IPS-15b (cell line): ENCODE data around the gene KLK1.

Source experiments
- H3K27me3 ChIP-seq: one replicate; pipeline ENCODE4 v1.6.1; 2013; ENCODE audit warnings: low read length; ENCODE audit not compliant: control insufficient read depth, insufficient read depth
- H3K36me3 ChIP-seq: one replicate; pipeline ENCODE4 v1.6.1; 2013; ENCODE audit warnings: low read length; ENCODE audit not compliant: control insufficient read depth, insufficient read depth
- H3K4me1 ChIP-seq: one replicate; pipeline ENCODE4 v1.6.1; 2013; ENCODE audit warnings: mild to moderate bottlenecking, low read length; ENCODE audit not compliant: control insufficient read depth, insufficient read depth
- H3K4me3 ChIP-seq: one replicate; pipeline ENCODE4 v1.5.1; 2013; ENCODE audit warnings: low read depth, low read length
- H3K9ac ChIP-seq: one replicate; pipeline ENCODE4 v1.6.1; 2013; ENCODE audit warnings: low read depth, mild to moderate bottlenecking, low read length
- H3K9me3 ChIP-seq: one replicate; pipeline ENCODE4 v1.6.1; 2013; ENCODE audit warnings: mild to moderate bottlenecking, low read length; ENCODE audit not compliant: control insufficient read depth, insufficient read depth

KLK1 gene

GRCh38 chr19:50850738-50851137, 27.2 kb upstream of the KLK1 start:
- Histone ChIP-seq H3K27me3 (peaks cover 52% of the 10 kb centered on the region), H3K4me3 (no peak overlapping the region), H3K9me3 (no peaks in the 10 kb centered on the region), H3K9ac (no peak overlapping the region), H3K36me3 (no peaks in the 10 kb centered on the region), H3K4me1 (no peaks in the 10 kb centered on the region)

- peaks cover 5% of the 10 kb centered on the region for H3K4me1 ChIP-seq
- H3K4me3 ChIP-seq = peak overlapping the region; percentile 16
- no peaks in the 10 kb centered on the region for H3K9me3 ChIP-seq
- H3K36me3 ChIP-seq = no peaks in the 10 kb centered on the region
- H3K27me3 ChIP-seq = peaks cover 69% of the 10 kb centered on the region
- no peak overlapping the region for H3K9ac ChIP-seq
These were observed 20.8 kb upstream of the KLK1 start for GRCh38 chr19:50844296-50844935.

- no peaks in the 10 kb centered on the region for H3K9me3 ChIP-seq
- no peaks in the 10 kb centered on the region for H3K36me3 ChIP-seq
- no peak overlapping the region for H3K9ac ChIP-seq
- H3K4me3 ChIP-seq = peak overlapping the region; percentile 16
- H3K27me3 ChIP-seq = peaks cover 66% of the 10 kb centered on the region
- H3K4me1 ChIP-seq = peaks cover 5% of the 10 kb centered on the region
These were observed 20.2 kb upstream of the KLK1 start for GRCh38 chr19:50843701-50844221.

DNA sequence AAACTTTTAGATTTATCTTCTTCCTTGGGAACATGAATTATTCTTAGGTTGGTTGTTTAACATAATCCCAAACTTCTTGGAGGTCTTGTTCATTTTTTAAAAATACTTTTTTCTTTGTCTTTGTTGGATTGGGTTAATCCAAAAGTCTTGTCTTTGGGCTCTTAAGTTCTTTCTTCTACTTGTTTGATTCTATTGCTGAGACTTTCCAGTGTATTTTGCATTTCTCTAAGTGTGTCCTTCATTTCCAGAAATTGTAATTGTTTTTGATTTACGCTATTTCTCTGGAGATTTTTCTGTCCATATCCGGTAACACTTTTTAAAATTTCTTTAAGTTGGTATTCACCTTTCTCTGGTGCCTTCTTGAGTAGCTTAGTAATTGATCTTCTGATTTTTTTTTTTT, 19.6 kb upstream of the KLK1 start:
- Histone ChIP-seq H3K4me3 (no peak overlapping the region), H3K9me3 (no peaks in the 10 kb centered on the region), H3K9ac (no peak overlapping the region), H3K4me1 (peaks cover 5% of the 10 kb centered on the region), H3K27me3 (peaks cover 62% of the 10 kb centered on the region), H3K36me3 (no peaks in the 10 kb centered on the region)

GRCh38 chr19:50842130-50842529, 18.5 kb upstream of the KLK1 start:
- Histone ChIP-seq H3K9me3 (no peaks in the 10 kb centered on the region), H3K9ac (no peak overlapping the region), H3K27me3 (peaks cover 67% of the 10 kb centered on the region), H3K4me3 (no peak overlapping the region), H3K36me3 (no peaks in the 10 kb centered on the region), H3K4me1 (peaks cover 5% of the 10 kb centered on the region)

- Histone ChIP-seq H3K4me3 (no peak overlapping the region), H3K9me3 (no peaks in the 10 kb centered on the region)
These were observed 16.4 kb upstream of the KLK1 start for GRCh38 chr19:50839712-50840655.

DNA sequence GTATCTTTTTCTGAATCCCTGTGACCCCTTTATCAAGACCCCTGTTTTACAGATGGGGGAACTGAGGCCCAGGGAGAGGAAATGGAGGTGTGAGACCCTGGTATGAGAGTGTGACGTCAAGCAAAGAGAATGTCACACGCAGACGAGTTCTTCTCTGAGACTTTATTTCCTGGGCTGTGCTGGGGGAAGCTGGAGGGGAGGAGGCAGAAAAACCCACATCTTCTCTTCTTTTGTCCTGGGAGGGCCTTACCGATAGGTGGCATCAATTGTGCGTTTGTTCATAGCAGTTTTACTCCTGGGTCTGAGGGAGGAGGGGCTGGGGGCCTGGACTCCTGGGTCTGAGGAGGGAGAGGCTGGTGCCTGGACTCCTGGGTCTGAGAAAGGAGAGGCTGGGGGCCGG, 14.7 kb upstream of the KLK1 start:
- Histone ChIP-seq H3K9me3 (no peaks in the 10 kb centered on the region), H3K36me3 (no peaks in the 10 kb centered on the region), H3K4me1 (no peaks in the 10 kb centered on the region), H3K27me3 (peaks cover 70% of the 10 kb centered on the region), H3K9ac (no peak overlapping the region), H3K4me3 (no peak overlapping the region)

More at GRCh38 chr19:50839712-50840655, 16.4 kb upstream of the KLK1 start:
- H3K36me3 ChIP-seq = no peaks in the 10 kb centered on the region
- peaks cover 5% of the 10 kb centered on the region for H3K4me1 ChIP-seq
- H3K27me3 ChIP-seq = peaks cover 74% of the 10 kb centered on the region
- H3K9ac ChIP-seq = no peak overlapping the region

DNA sequence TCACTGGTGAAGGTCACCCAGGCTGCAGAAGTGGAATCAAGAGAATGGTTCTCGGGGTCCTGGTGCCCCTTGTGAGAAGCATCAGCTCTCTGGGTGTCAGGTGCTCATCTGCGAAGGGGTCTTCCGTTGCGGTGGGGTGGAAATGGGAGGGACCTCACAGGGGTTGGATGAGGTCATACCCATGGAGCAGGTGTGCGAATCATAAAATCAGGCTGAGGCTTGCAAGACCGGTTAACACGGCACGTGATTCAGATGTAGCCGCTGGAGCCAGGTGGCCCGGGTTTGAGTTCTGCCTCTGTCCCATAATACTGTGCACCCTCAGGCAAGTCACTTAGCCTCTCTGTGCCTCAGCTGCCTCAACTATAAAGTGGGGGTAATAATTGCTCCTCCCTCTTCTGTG, 13.7 kb upstream of the KLK1 start:
- no peaks in the 10 kb centered on the region for H3K36me3 ChIP-seq

DNA sequence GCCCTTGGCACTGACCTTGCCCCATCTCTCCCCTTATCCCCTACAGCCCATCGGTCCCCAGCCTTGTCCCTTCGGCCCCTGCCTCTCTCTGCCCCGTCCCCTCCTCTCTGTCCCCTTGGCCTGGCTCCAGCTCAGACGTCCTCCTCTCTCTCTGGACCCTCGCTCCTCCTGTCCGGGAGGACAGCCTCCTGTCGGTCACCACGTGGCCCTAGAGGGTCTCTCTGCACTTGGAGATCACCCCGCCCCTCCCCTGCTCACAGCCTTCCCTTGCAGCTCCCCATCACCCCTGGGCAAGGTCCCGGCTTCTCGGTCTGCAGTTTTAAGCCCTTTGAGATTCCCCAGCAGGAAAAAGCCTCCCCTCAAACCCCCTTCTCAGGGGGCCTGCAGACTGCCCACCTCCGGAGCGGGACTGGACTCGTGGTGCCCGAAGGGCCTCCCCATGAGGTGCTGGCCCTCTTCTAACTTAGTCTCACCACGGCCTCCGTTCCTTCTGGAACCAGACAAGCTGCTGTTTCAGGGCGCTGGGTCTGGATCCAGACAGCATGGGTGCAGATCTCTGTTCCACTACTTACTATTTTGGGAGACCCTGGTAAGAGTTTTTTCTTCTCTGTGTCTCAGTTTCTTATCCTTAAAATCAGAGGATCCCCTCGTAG, 13.1 kb upstream of the KLK1 start:
- no peaks in the 10 kb centered on the region for H3K9me3 ChIP-seq
- peak overlapping the region; percentile 87 for H3K4me3 ChIP-seq
- peak overlapping the region; percentile 54 for H3K9ac ChIP-seq

More for the DNA sequence above, 13.7 kb upstream of the KLK1 start:
- H3K9ac ChIP-seq = no peak overlapping the region
- H3K4me1 ChIP-seq = no peaks in the 10 kb centered on the region
- peaks cover 66% of the 10 kb centered on the region for H3K27me3 ChIP-seq
- no peak overlapping the region for H3K4me3 ChIP-seq
- H3K9me3 ChIP-seq = no peaks in the 10 kb centered on the region

GRCh38 chr19:50835785-50836542, 12.4 kb upstream of the KLK1 start:
- Histone ChIP-seq H3K4me1 (no peaks in the 10 kb centered on the region), H3K9ac (peak overlapping the region; percentile 60), H3K9me3 (no peaks in the 10 kb centered on the region), H3K36me3 (no peaks in the 10 kb centered on the region), H3K4me3 (peak overlapping the region; percentile 87), H3K27me3 (peaks cover 55% of the 10 kb centered on the region)

More for the DNA sequence above, 13.1 kb upstream of the KLK1 start:
- no peaks in the 10 kb centered on the region for H3K4me1 ChIP-seq
- H3K27me3 ChIP-seq = peaks cover 59% of the 10 kb centered on the region
- no peaks in the 10 kb centered on the region for H3K36me3 ChIP-seq
